Measurements from ENCODE around the gene GDF15.

DNA sequence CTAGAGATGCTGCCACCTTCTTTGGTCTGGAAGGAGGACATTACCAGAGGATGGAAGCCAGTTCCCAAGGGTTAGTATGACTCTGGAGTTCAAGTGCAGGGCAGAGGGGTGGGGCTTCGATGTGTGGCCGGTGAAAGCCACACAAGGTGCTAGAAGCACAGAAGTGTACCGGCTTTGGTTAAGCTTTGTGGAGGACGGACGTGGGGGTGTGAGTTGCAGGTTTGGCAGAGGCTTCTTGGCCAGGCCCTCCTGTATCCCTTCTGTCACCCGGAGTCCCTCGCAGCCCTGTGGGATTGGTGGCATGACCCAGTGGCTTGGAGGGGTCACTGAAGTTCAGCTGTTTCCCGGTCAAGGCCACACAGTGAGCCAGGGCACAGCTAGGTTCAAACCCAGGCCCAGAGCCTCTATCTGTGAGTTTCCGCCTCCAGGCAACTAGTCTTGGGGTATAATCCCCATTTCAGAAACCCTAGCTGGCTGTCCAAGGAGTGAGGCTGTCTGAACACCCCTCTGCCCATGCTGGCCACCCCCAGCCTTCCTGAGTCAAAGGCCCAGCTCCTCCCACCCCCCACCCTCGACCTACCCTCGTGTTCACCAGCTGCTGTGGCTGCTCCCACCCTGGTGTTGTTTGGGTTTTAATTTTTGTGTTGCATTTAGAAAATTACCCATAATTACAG lies 28.7 kb downstream of the GDF15 start:
- no peak for TF ChIP-seq EZH2 (IDR thresholded peaks at IDR 0.05; ENCODE audit: low read length)
- TF ChIP-seq, protein P1, sequence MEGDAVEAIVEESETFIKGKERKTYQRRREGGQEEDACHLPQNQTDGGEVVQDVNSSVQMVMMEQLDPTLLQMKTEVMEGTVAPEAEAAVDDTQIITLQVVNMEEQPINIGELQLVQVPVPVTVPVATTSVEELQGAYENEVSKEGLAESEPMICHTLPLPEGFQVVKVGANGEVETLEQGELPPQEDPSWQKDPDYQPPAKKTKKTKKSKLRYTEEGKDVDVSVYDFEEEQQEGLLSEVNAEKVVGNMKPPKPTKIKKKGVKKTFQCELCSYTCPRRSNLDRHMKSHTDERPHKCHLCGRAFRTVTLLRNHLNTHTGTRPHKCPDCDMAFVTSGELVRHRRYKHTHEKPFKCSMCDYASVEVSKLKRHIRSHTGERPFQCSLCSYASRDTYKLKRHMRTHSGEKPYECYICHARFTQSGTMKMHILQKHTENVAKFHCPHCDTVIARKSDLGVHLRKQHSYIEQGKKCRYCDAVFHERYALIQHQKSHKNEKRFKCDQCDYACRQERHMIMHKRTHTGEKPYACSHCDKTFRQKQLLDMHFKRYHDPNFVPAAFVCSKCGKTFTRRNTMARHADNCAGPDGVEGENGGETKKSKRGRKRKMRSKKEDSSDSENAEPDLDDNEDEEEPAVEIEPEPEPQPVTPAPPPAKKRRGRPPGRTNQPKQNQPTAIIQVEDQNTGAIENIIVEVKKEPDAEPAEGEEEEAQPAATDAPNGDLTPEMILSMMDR (optimal IDR thresholded peaks at IDR 0.05 in 1 of 3, IDR thresholded peaks at IDR 0.05 in 1 of 3, conservative IDR thresholded peaks at IDR 0.05 in 1 of 3; ENCODE audit: extremely low read depth in 1 of 3, insufficient read depth in 2 of 3, low read length in 3 of 3): no peak

Data from keratinocyte (primary cell).